ENCODE measurements around the gene HMGXB4. TPM values are rescaled to one million over a fixed set of nuclear protein-coding genes. Genes with fewer than 3 reads are reported as not detected.
A peak's percentile ranks its signal among the peaks of the same experiment; 100 is the strongest.

The HMGXB4 gene
- polyA plus RNA-seq, 1 experiment: 30.4 TPM

DNA sequence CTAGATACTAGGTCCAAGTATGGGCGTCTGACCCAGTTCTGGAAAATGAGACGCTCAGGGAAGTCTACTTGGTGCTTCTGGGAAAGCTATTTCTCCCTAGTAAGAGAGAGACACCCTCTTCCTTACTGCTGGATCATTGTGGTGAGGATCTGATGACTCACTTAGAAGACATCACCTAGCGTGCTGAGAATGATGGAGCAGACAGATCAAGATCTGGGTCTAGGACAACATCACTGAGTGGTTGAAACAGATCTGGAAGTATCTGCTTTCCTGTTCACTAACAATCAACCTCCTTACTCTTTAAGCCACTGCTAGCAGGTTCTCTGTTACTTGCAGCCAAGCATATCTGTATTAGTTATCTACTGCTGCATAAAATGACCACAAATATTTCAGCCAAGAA is 38.3 kb upstream of the HMGXB4 start:
- POLR2A ChIA-PET: no interaction called here
- peak; percentile 7 for DNase-seq (ENCODE audit: low read depth, low spot score)
- CTCF ChIA-PET: interaction anchor here (2.9 kb wide), 1 partner anchor 13 kb away, joined by 17 read pairs; no protein-coding TSS in a partner anchor
- Histone ChIP-seq H3K27ac (ENCODE audit: low read depth, low read length) (no peak overlapping the region), H3K4me3 (ENCODE audit: low read depth, low read length) (no peak overlapping the region), H3K27me3 (ENCODE audit: control insufficient read depth, insufficient read depth, low read length) (no peaks in the 10 kb centered on the region), H3K9me3 (ENCODE audit: control insufficient read depth, insufficient read depth, low read length) (no peaks in the 10 kb centered on the region)
- no peak for TF ChIP-seq CTCF (IDR thresholded peaks at IDR 0.05; ENCODE audit: low read depth, low read length)

- no peak for TF ChIP-seq CTCF (IDR thresholded peaks at IDR 0.05; ENCODE audit: low read depth, low read length)
- H3K4me3 ChIP-seq (ENCODE audit: low read depth, low read length): no peak overlapping the region
- no peak for DNase-seq (ENCODE audit: low read depth, low spot score)
- POLR2A ChIA-PET: no interaction called here
- no peaks in the 10 kb centered on the region for H3K9me3 ChIP-seq (ENCODE audit: control insufficient read depth, insufficient read depth, low read length)
- no peak overlapping the region for H3K27ac ChIP-seq (ENCODE audit: low read depth, low read length)
- CTCF ChIA-PET: interaction anchor here (2.9 kb wide), 1 partner anchor 11 kb away, joined by 17 read pairs; no protein-coding TSS in a partner anchor
- H3K27me3 ChIP-seq (ENCODE audit: control insufficient read depth, insufficient read depth, low read length): peaks cover 4% of the 10 kb centered on the region
Observed at GRCh38 chr22:35220221-35220620, 37.1 kb upstream of the HMGXB4 start.

GRCh38 chr22:35225010-35225409 is 32.3 kb upstream of the HMGXB4 start:
- no peak for TF ChIP-seq CTCF (IDR thresholded peaks at IDR 0.05; ENCODE audit: low read depth, low read length)
- peaks cover 6% of the 10 kb centered on the region for H3K27me3 ChIP-seq (ENCODE audit: control insufficient read depth, insufficient read depth, low read length)
- no peak overlapping the region for H3K4me3 ChIP-seq (ENCODE audit: low read depth, low read length)
- POLR2A ChIA-PET: no interaction called here
- H3K27ac ChIP-seq (ENCODE audit: low read depth, low read length): no peak overlapping the region
- CTCF ChIA-PET: no interaction called here
- DNase-seq (ENCODE audit: low read depth, low spot score): no peak
- H3K9me3 ChIP-seq (ENCODE audit: control insufficient read depth, insufficient read depth, low read length): no peaks in the 10 kb centered on the region

- DNase-seq (ENCODE audit: low read depth, low spot score): no peak
- Histone ChIP-seq H3K9me3 (ENCODE audit: control insufficient read depth, insufficient read depth, low read length) (no peaks in the 10 kb centered on the region), H3K27me3 (ENCODE audit: control insufficient read depth, insufficient read depth, low read length) (peaks cover 9% of the 10 kb centered on the region), H3K27ac (ENCODE audit: low read depth, low read length) (no peak overlapping the region), H3K4me3 (ENCODE audit: low read depth, low read length) (no peak overlapping the region)
- CTCF ChIA-PET: no interaction called here
- no peak for TF ChIP-seq CTCF (IDR thresholded peaks at IDR 0.05; ENCODE audit: low read depth, low read length)
- POLR2A ChIA-PET: no interaction called here
Observed at GRCh38 chr22:35226958-35227647, 30.2 kb upstream of the HMGXB4 start.

DNA sequence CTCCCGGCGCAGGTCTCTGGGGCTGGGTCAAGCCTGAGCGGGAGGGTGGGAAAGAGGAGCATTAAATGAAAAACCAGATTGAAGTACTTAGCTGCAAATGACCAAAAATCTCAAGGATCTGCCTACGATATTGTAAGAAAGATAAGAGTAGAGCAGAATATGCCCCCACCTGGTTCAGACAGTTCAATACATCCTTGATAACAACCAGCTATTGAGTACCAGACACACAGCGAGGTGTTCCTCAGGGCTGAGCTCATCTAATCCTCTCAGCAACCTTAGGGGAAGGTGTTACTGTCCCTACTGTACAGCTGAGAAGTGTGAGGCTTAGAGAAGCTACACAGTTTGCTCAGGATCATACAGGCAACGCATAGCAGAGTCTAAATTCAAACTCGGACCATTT is 27.4 kb upstream of the HMGXB4 start:
- no peak for DNase-seq (ENCODE audit: low read depth, low spot score)
- ChIA-PET POLR2A (no interaction called here), CTCF (interaction anchor here (0.6 kb wide), 2 partner anchors 163 to 1227 kb away, joined by 3 to 6 read pairs; no protein-coding TSS in a partner anchor)
- peaks cover 6% of the 10 kb centered on the region for H3K27me3 ChIP-seq (ENCODE audit: control insufficient read depth, insufficient read depth, low read length)
- no peak overlapping the region for H3K4me3 ChIP-seq (ENCODE audit: low read depth, low read length)
- no peak for TF ChIP-seq CTCF (IDR thresholded peaks at IDR 0.05; ENCODE audit: low read depth, low read length)
- no peak overlapping the region for H3K27ac ChIP-seq (ENCODE audit: low read depth, low read length)
- H3K9me3 ChIP-seq (ENCODE audit: control insufficient read depth, insufficient read depth, low read length): no peaks in the 10 kb centered on the region

Measured in AG04450 (cell line).